Measurements from ENCODE around the gene SCYGR1.

DNA sequence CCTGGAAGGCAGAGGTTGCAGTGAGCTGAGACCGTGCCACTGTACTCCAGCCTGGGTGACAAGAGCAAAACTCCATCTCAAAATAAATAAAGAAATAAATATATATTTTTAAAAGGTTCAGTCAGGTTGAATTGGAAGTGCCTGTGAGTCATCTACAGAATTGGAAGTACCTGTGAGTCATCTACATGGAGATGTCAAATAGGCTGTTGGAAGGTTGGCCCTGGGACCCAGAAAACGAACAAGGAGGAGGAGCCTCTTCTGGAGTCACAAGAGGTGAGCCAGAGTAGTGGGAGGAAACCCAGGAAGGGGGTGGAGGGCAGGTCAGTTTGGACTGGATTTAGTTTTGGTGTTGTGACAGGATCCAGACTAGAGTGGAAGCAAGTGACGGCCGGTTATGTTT lies 15.2 kb upstream of the SCYGR1 start:
- TF ChIP-seq, protein P1, sequence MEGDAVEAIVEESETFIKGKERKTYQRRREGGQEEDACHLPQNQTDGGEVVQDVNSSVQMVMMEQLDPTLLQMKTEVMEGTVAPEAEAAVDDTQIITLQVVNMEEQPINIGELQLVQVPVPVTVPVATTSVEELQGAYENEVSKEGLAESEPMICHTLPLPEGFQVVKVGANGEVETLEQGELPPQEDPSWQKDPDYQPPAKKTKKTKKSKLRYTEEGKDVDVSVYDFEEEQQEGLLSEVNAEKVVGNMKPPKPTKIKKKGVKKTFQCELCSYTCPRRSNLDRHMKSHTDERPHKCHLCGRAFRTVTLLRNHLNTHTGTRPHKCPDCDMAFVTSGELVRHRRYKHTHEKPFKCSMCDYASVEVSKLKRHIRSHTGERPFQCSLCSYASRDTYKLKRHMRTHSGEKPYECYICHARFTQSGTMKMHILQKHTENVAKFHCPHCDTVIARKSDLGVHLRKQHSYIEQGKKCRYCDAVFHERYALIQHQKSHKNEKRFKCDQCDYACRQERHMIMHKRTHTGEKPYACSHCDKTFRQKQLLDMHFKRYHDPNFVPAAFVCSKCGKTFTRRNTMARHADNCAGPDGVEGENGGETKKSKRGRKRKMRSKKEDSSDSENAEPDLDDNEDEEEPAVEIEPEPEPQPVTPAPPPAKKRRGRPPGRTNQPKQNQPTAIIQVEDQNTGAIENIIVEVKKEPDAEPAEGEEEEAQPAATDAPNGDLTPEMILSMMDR (IDR thresholded peaks at IDR 0.05), result no peak
- no peak for TF ChIP-seq POLR2A (IDR thresholded peaks at IDR 0.05; ENCODE audit: low read depth)
- TF ChIP-seq EP300 (IDR thresholded peaks at IDR 0.05), result no peak

All from esophagus muscularis mucosa (tissue), 4 donors.